ENCODE data around the gene NAA38. TPM values are rescaled to one million over a fixed set of nuclear protein-coding genes. Genes with fewer than 3 reads are reported as not detected.

Gene NAA38
- total and polyA plus RNA-seq, 8 donors, result 20.1 to 87.2 (median 28.0) TPM

DNA sequence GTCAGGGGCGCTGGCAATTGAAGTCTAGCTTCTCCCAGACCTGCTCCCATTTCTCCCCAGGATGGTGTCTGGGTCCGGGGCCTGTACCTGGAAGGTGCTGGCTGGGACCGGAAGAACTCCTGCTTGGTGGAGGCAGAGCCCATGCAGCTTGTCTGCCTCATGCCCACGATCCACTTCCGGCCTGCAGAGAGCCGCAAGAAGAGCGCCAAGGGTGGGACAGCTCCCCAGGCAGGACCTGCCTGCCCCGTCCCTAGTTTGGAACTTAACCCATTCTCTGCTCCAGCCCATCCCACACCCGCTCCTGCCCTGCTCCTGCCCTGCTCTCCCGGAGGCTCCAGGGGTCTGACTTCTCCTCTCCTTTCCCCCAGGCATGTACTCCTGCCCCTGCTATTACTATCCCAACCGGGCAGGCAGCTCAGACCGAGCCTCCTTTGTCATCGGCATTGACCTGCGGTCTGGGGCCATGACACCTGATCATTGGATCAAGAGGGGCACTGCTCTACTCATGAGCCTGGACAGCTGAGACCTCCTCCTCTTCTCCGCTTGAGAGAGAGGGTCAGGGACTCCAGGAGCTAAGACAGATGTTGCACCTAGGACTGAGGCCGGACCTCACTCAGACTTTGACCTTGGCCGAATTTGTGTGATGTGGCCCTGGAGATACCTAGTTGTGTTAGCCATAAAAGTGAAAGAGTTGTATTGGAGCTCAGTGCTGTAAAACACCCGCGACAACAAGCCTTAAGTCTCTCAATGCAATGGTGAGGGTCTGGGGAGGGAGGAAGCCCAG, 24.2 kb downstream of the NAA38 start:
- intact Hi-C loops (cut with DNase I), result no loop called here
- no peak for FAIRE-seq
- DNase-seq, result peak in 4 of 6 donors; percentile 23 to 75 (median 51)
- H3K4me1 ChIP-seq, result peaks cover 3 to 6% (median 5%) of the 10 kb centered on the region in 3 donors
- ATAC-seq, result no peak
- 44 to 46% methylated on average over 18 to 19 of the region's 19 CpGs for WGBS, 2 donors
- no peaks in the 10 kb centered on the region for H3K36me3 ChIP-seq
- H3K4me3 ChIP-seq, result peak overlapping the region in 2 of 4 donors; percentile 64 to 76
- H3K27ac ChIP-seq, result peak overlapping the region in 3 of 4 donors; percentile 94 to 99 (median 98)
- no peaks in the 10 kb centered on the region for H3K27me3 ChIP-seq
- TF ChIP-seq, protein P1, sequence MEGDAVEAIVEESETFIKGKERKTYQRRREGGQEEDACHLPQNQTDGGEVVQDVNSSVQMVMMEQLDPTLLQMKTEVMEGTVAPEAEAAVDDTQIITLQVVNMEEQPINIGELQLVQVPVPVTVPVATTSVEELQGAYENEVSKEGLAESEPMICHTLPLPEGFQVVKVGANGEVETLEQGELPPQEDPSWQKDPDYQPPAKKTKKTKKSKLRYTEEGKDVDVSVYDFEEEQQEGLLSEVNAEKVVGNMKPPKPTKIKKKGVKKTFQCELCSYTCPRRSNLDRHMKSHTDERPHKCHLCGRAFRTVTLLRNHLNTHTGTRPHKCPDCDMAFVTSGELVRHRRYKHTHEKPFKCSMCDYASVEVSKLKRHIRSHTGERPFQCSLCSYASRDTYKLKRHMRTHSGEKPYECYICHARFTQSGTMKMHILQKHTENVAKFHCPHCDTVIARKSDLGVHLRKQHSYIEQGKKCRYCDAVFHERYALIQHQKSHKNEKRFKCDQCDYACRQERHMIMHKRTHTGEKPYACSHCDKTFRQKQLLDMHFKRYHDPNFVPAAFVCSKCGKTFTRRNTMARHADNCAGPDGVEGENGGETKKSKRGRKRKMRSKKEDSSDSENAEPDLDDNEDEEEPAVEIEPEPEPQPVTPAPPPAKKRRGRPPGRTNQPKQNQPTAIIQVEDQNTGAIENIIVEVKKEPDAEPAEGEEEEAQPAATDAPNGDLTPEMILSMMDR (IDR thresholded peaks at IDR 0.05), result no peak
- H3K9me3 ChIP-seq, result no peaks in the 10 kb centered on the region

DNA sequence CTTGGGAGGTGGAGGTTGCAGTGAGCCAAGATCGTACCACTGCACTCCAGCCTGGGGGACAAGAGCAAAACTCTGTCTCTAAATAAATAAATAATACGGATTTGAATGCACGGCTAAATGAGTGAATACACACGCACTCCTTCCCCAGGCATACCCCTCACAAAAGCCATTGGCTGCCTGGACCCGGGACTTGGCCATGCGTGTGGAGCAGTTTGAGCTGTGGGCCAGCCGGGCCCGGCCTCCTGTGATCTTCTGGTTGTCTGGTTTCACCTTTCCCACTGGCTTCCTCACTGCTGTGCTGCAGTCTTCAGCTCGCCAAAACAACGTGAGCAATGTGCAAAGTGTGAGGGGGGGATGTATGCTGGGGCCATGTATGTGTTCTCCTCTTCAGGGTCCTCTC, 24.9 kb downstream of the NAA38 start:
- ATAC-seq, result no peak
- H3K4me3 ChIP-seq, result no peak overlapping the region
- H3K27me3 ChIP-seq, result no peaks in the 10 kb centered on the region
- 83 to 90% methylated on average over 10 of the region's 10 CpGs for WGBS, 2 donors
- no peaks in the 10 kb centered on the region for H3K9me3 ChIP-seq
- no peak for DNase-seq
- intact Hi-C loops (cut with DNase I), result no loop called here
- TF ChIP-seq, protein P1 (IDR thresholded peaks at IDR 0.05), result no peak
- FAIRE-seq, result no peak
- H3K4me1 ChIP-seq, result peaks cover 2 to 4% (median 3%) of the 10 kb centered on the region in 3 donors
- H3K36me3 ChIP-seq, result no peaks in the 10 kb centered on the region
- no peak overlapping the region for H3K27ac ChIP-seq

DNA sequence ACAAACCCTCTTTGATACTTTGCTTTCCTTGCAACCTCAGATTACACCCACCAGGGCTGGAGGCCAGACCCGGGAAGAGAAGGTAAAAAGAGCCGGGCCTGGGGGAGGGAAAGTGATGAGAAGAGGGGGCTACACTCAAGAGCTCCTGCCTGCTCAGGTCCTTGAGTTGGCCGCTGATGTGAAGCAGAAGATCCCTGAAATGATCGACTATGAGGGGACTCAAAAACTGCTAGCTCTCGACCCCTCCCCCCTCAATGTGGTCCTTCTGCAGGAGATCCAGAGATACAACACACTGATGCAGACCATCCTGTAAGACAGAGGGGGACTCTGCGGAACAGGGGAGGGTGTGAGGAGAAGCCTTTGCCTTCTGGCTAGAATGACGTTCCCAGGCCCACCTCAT, 26.1 kb downstream of the NAA38 start:
- Histone ChIP-seq H3K9me3 (no peaks in the 10 kb centered on the region), H3K4me3 (no peak overlapping the region), H3K4me1 (peaks cover 0 to 3% (median 0%) of the 10 kb centered on the region in 3 donors), H3K36me3 (no peaks in the 10 kb centered on the region), H3K27me3 (no peaks in the 10 kb centered on the region), H3K27ac (no peak overlapping the region)
- FAIRE-seq (no peak), ATAC-seq (no peak), DNase-seq (no peak)
- intact Hi-C loops (cut with DNase I), result no loop called here
- TF ChIP-seq, protein P1 (IDR thresholded peaks at IDR 0.05), result no peak
- WGBS, 2 donors, result 60 to 69% methylated on average over 7 of the region's 7 CpGs

DNA sequence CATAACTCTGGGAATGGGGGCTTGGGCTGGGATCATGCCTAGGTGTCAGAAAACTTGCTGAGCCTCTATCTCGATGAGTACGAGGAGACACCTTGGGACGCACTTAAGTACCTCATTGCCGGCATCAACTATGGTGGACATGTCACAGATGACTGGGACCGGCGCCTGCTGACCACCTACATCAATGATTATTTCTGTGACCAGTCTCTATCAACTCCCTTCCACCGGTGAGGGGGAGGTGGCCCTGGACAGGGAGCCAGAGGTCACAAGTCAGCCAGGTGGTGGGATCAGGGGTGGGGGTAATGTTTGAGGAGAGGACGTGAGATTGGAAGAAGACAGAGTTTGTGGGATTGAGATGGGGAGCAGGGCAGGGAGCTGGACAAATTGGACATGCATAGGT, 26.7 kb downstream of the NAA38 start:
- TF ChIP-seq, protein P1 (IDR thresholded peaks at IDR 0.05), result no peak
- Histone ChIP-seq H3K9me3 (no peaks in the 10 kb centered on the region), H3K4me3 (no peak overlapping the region), H3K36me3 (no peaks in the 10 kb centered on the region), H3K27ac (no peak overlapping the region), H3K27me3 (no peaks in the 10 kb centered on the region), H3K4me1 (peaks cover 3 to 4% (median 3%) of the 10 kb centered on the region in 3 donors)
- ATAC-seq (no peak), DNase-seq (no peak), FAIRE-seq (no peak)
- intact Hi-C loops (cut with DNase I), result no loop called here
- WGBS, 2 donors, result 73 to 79% methylated on average over 8 of the region's 8 CpGs

Measured in pancreas (tissue), 10 donors.